SU-DHL-6 (cell line): ENCODE data around the gene SUMF1.

ENCODE experiments used
- EZH2phosphoT487 ChIP-seq: fragments of 200-600 bp; sonication (generic), shearing (Covaris generic); conservative IDR thresholded peaks from 2 replicates; pipeline ENCODE4 v1.6.1; 2018; ENCODE audit warnings: mild to moderate bottlenecking, antibody characterized with exemption, low read length, moderate library complexity, mixed read lengths
- TF ChIP-seq, protein P1 (sequence below): fragments of 200-600 bp; sonication (generic); IDR thresholded peaks from one replicate; pipeline ENCODE4 v1.5.1; 2017; ENCODE audit warnings: antibody characterized with exemption, mild to moderate bottlenecking, low read length, moderate library complexity; ENCODE audit not compliant: insufficient read depth, poor library complexity, severe bottlenecking

DNA sequence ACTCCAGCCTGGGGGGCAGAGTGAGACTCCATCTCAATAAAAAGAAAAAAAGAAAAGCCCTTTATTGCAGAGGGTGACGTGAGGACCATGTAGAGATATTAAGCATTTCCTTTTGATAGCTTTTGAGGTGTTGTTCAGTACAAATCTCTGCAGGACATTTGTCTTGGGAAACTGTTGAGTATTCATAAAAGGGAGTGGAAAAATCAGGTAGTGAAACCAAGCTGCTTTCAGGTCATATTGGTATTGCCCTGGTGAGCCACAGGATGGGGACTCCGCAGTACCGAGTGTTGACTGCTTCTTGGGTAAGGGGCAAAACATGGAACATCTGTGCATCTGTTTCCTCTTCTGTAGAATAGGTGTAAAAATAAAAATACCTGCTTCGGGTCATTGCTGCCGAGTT, 36.0 kb upstream of the SUMF1 start:
- TF ChIP-seq, protein P1, sequence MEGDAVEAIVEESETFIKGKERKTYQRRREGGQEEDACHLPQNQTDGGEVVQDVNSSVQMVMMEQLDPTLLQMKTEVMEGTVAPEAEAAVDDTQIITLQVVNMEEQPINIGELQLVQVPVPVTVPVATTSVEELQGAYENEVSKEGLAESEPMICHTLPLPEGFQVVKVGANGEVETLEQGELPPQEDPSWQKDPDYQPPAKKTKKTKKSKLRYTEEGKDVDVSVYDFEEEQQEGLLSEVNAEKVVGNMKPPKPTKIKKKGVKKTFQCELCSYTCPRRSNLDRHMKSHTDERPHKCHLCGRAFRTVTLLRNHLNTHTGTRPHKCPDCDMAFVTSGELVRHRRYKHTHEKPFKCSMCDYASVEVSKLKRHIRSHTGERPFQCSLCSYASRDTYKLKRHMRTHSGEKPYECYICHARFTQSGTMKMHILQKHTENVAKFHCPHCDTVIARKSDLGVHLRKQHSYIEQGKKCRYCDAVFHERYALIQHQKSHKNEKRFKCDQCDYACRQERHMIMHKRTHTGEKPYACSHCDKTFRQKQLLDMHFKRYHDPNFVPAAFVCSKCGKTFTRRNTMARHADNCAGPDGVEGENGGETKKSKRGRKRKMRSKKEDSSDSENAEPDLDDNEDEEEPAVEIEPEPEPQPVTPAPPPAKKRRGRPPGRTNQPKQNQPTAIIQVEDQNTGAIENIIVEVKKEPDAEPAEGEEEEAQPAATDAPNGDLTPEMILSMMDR, result no peak
- TF ChIP-seq EZH2phosphoT487, result no peak
